Measurements from ENCODE around the gene CNOT6.

DNA sequence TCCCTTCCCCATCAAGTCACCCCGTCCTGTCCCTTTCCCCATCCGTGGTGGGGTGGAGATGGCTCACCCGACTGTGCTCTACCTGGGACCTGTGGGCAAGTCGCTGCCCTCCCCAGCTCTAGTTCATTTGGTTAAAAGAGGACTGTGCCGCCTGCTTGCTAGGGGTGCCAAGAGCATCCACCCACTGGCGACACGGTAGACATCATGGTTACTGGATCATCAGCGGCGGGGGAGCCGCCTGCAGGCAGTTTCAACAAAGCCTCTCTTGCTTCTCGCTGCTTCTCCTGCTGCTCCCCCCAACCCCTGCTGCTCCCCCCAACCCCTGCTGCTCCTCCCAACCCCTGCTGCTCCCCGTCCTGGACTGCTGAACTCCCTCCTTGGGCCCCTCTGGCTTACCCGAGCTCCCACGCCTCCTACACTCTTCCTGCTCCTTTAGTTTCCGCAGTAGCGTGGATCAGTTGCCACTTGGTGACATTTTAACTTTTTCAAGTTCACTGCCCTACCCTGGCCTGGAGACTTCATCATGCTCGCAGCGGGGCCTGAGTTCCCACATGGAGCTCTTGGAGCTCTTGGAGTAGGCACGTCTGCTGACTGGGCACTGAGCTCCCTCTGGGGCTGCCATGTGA is 119.1 kb downstream of the CNOT6 start:
- TF ChIP-seq, protein P1, sequence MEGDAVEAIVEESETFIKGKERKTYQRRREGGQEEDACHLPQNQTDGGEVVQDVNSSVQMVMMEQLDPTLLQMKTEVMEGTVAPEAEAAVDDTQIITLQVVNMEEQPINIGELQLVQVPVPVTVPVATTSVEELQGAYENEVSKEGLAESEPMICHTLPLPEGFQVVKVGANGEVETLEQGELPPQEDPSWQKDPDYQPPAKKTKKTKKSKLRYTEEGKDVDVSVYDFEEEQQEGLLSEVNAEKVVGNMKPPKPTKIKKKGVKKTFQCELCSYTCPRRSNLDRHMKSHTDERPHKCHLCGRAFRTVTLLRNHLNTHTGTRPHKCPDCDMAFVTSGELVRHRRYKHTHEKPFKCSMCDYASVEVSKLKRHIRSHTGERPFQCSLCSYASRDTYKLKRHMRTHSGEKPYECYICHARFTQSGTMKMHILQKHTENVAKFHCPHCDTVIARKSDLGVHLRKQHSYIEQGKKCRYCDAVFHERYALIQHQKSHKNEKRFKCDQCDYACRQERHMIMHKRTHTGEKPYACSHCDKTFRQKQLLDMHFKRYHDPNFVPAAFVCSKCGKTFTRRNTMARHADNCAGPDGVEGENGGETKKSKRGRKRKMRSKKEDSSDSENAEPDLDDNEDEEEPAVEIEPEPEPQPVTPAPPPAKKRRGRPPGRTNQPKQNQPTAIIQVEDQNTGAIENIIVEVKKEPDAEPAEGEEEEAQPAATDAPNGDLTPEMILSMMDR (IDR thresholded peaks at IDR 0.05 in 2 of 3, conservative IDR thresholded peaks at IDR 0.05 in 1 of 3; ENCODE audit: borderline replicate concordance in 1 of 3, insufficient read depth in 1 of 3, low read depth in 2 of 3, low read length in 2 of 3) = no peak
- TF ChIP-seq POLR2A (IDR thresholded peaks at IDR 0.05; ENCODE audit: borderline replicate concordance, extremely low read depth, insufficient read depth, insufficient read length) (no peak), POLR2AphosphoS5 (IDR thresholded peaks at IDR 0.05; ENCODE audit: low read depth, low read length) (no peak), ZNF274 (IDR thresholded peaks at IDR 0.05; ENCODE audit: low read depth, low read length) (no peak), SP1 (IDR thresholded peaks at IDR 0.05; ENCODE audit: low read depth) (no peak), ELF1 (IDR thresholded peaks at IDR 0.05; ENCODE audit: borderline replicate concordance, low read depth) (no peak), CEBPB (IDR thresholded peaks at IDR 0.05; ENCODE audit: low read depth) (no peak), SRF (IDR thresholded peaks at IDR 0.05; ENCODE audit: low read depth) (no peak), RAD21 (IDR thresholded peaks at IDR 0.05; ENCODE audit: low read depth) (no peak), EZH2 (IDR thresholded peaks at IDR 0.05) (no peak), CBX3 (IDR thresholded peaks at IDR 0.05; ENCODE audit: low read depth) (no peak)
- TF ChIP-seq, protein P2, sequence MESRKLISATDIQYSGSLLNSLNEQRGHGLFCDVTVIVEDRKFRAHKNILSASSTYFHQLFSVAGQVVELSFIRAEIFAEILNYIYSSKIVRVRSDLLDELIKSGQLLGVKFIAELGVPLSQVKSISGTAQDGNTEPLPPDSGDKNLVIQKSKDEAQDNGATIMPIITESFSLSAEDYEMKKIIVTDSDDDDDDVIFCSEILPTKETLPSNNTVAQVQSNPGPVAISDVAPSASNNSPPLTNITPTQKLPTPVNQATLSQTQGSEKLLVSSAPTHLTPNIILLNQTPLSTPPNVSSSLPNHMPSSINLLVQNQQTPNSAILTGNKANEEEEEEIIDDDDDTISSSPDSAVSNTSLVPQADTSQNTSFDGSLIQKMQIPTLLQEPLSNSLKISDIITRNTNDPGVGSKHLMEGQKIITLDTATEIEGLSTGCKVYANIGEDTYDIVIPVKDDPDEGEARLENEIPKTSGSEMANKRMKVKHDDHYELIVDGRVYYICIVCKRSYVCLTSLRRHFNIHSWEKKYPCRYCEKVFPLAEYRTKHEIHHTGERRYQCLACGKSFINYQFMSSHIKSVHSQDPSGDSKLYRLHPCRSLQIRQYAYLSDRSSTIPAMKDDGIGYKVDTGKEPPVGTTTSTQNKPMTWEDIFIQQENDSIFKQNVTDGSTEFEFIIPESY (IDR thresholded peaks at IDR 0.05; ENCODE audit: extremely low read depth, insufficient replicate concordance, low read length) = no peak
- TF ChIP-seq, protein P3, sequence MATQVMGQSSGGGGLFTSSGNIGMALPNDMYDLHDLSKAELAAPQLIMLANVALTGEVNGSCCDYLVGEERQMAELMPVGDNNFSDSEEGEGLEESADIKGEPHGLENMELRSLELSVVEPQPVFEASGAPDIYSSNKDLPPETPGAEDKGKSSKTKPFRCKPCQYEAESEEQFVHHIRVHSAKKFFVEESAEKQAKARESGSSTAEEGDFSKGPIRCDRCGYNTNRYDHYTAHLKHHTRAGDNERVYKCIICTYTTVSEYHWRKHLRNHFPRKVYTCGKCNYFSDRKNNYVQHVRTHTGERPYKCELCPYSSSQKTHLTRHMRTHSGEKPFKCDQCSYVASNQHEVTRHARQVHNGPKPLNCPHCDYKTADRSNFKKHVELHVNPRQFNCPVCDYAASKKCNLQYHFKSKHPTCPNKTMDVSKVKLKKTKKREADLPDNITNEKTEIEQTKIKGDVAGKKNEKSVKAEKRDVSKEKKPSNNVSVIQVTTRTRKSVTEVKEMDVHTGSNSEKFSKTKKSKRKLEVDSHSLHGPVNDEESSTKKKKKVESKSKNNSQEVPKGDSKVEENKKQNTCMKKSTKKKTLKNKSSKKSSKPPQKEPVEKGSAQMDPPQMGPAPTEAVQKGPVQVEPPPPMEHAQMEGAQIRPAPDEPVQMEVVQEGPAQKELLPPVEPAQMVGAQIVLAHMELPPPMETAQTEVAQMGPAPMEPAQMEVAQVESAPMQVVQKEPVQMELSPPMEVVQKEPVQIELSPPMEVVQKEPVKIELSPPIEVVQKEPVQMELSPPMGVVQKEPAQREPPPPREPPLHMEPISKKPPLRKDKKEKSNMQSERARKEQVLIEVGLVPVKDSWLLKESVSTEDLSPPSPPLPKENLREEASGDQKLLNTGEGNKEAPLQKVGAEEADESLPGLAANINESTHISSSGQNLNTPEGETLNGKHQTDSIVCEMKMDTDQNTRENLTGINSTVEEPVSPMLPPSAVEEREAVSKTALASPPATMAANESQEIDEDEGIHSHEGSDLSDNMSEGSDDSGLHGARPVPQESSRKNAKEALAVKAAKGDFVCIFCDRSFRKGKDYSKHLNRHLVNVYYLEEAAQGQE (IDR thresholded peaks at IDR 0.05; ENCODE audit: low read depth) = no peak
- TF ChIP-seq, protein P4, sequence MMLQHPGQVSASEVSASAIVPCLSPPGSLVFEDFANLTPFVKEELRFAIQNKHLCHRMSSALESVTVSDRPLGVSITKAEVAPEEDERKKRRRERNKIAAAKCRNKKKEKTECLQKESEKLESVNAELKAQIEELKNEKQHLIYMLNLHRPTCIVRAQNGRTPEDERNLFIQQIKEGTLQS (IDR thresholded peaks at IDR 0.05) = no peak

All from HCT116 (cell line).